HG02763 (cell line): ENCODE measurements around the gene MUC5AC.

Source experiments
- ATAC-seq: cut with Tn5 transposase; IDR thresholded peaks from one replicate; pipeline ENCODE4 v1.9.1; 2021; ENCODE audit warnings: mild to moderate bottlenecking, moderate library complexity; ENCODE audit not compliant: unreplicated experiment

Gene MUC5AC

GRCh38 chr11:1224111-1224490, 66.3 kb downstream of the MUC5AC start:
- ATAC-seq: no peak

GRCh38 chr11:1224491-1225385, 67.0 kb downstream of the MUC5AC start:
- no peak for ATAC-seq

GRCh38 chr11:1225386-1226225, 67.9 kb downstream of the MUC5AC start:
- ATAC-seq: no peak

GRCh38 chr11:1226226-1226985, 68.7 kb downstream of the MUC5AC start:
- ATAC-seq: no peak

- ATAC-seq: no peak
Measured at GRCh38 chr11:1226986-1227550, 69.3 kb downstream of the MUC5AC start.

GRCh38 chr11:1227551-1228100, 69.9 kb downstream of the MUC5AC start:
- no peak for ATAC-seq

- ATAC-seq: no peak
Measured at GRCh38 chr11:1228101-1228821, 70.5 kb downstream of the MUC5AC start.

- no peak for ATAC-seq
Measured at GRCh38 chr11:1228921-1229451, 71.2 kb downstream of the MUC5AC start.

GRCh38 chr11:1229471-1230120, 71.8 kb downstream of the MUC5AC start:
- ATAC-seq: no peak

GRCh38 chr11:1230121-1230455, 72.3 kb downstream of the MUC5AC start:
- ATAC-seq: no peak

- ATAC-seq: no peak
Measured at GRCh38 chr11:1230456-1231395, 73.0 kb downstream of the MUC5AC start.

GRCh38 chr11:1231396-1232020, 73.8 kb downstream of the MUC5AC start:
- ATAC-seq: no peak

- no peak for ATAC-seq
Measured at GRCh38 chr11:1232021-1232882, 74.5 kb downstream of the MUC5AC start.

- no peak for ATAC-seq
Measured at GRCh38 chr11:1232883-1233321, 75.1 kb downstream of the MUC5AC start.

GRCh38 chr11:1233351-1234053, 75.7 kb downstream of the MUC5AC start:
- ATAC-seq: no peak
